OCI-LY7 (cell line): ENCODE measurements around the gene CYP26A1. TPM values are rescaled to one million over a fixed set of nuclear protein-coding genes. Genes with fewer than 3 reads are reported as not detected.

ENCODE experiments used
- BruUV-seq: library from RNA; stranded (reverse); fragments of 400-500 nt; replicated peaks from 2 replicates; lab custom pipeline; 2021; lab: Mats Ljungman, UMichigan
- CTCF ChIA-PET: fragments of 300-600 bp; sonication (Branson Sonifier 250); formaldehyde crosslinking; loops from one replicate; lab custom pipeline; 2022; ENCODE audit warnings: antibody characterized with exemption; ENCODE audit not compliant: unreplicated experiment; lab: Charles Lee
- POLR2A ChIA-PET: fragments of 300-600 bp; sonication (Branson Sonifier 250); formaldehyde crosslinking; loops from one replicate; lab custom pipeline; 2022; ENCODE audit warnings: antibody characterized with exemption; lab: Charles Lee
- DNase-seq: peaks from one replicate; pipeline ENCODE4 v3.0.0-alpha.2; 2015; ENCODE audit warnings: low spot score
- H2AFZ ChIP-seq: fragments of 200-600 bp; sonication (generic), shearing (Covaris generic); 2 replicates; pipeline ENCODE4 v1.6.1; 2014; ENCODE audit warnings: mild to moderate bottlenecking, antibody characterized with exemption, low read length, moderate library complexity
- H3K27ac ChIP-seq: fragments of 200-600 bp; sonication (generic); 2 replicates; pipeline ENCODE4 v1.5.1; 2014; ENCODE audit warnings: mixed run types, low read depth, mild to moderate bottlenecking, moderate library complexity, low read length, inconsistent platforms; ENCODE audit not compliant: poor library complexity, severe bottlenecking
- H3K36me3 ChIP-seq: fragments of 200-600 bp; sonication (generic); 2 replicates; pipeline ENCODE4 v1.6.1; 2014; ENCODE audit warnings: mild to moderate bottlenecking, antibody characterized with exemption, low read length, moderate library complexity, mixed read lengths; ENCODE audit not compliant: insufficient read depth
- H3K4me1 ChIP-seq: fragments of 200-600 bp; sonication (generic); 2 replicates; pipeline ENCODE4 v1.5.1; 2014; ENCODE audit warnings: mild to moderate bottlenecking, low read length; ENCODE audit not compliant: insufficient read depth, poor library complexity, severe bottlenecking
- H3K4me2 ChIP-seq: fragments of 200-600 bp; sonication (generic); 2 replicates; pipeline ENCODE4 v1.6.1; 2014; ENCODE audit warnings: mild to moderate bottlenecking, low read length
- H3K4me3 ChIP-seq: fragments of 200-600 bp; sonication (generic); 2 replicates; pipeline ENCODE4 v1.5.1; 2014; ENCODE audit warnings: mild to moderate bottlenecking, low read depth, low read length; ENCODE audit not compliant: poor library complexity, severe bottlenecking
- H3K79me2 ChIP-seq: fragments of 200-600 bp; sonication (generic); 2 replicates; pipeline ENCODE4 v1.6.1; 2016; ENCODE audit warnings: low read depth, mild to moderate bottlenecking, low read length, moderate library complexity, mixed read lengths; ENCODE audit not compliant: insufficient read depth
- H3K9me2 ChIP-seq: fragments of 200-600 bp; sonication (generic); 2 replicates; pipeline ENCODE4 v1.6.1; 2016; ENCODE audit warnings: mild to moderate bottlenecking, low read length, mixed read lengths; ENCODE audit not compliant: insufficient read depth
- H3K9me3 ChIP-seq: fragments of 200-600 bp; sonication (generic); 2 replicates; pipeline ENCODE4 v1.6.1; 2014; ENCODE audit warnings: mild to moderate bottlenecking, mixed run types, low read length, mixed read lengths
- H4K20me1 ChIP-seq: fragments of 200-600 bp; sonication (generic); 2 replicates; pipeline ENCODE4 v1.6.1; 2014; ENCODE audit warnings: mild to moderate bottlenecking, antibody characterized with exemption, low read length, moderate library complexity, mixed read lengths; ENCODE audit not compliant: insufficient read depth
- CTCF ChIP-seq: fragments of 200-600 bp; sonication (generic); conservative IDR thresholded peaks from 2 replicates; pipeline ENCODE4 v1.5.1; 2014; ENCODE audit warnings: mild to moderate bottlenecking, antibody characterized with exemption, low read length, moderate library complexity, mixed read lengths
- EZH2phosphoT487 ChIP-seq: fragments of 200-600 bp; sonication (generic); IDR thresholded peaks from 2 replicates; pipeline ENCODE4 v1.6.1; 2018; ENCODE audit warnings: low read depth, borderline replicate concordance, mild to moderate bottlenecking, mixed run types, antibody characterized with exemption, low read length, moderate library complexity, mixed read lengths
- intact Hi-C: fragments of 100-400 bp; cut with micrococcal nuclease; formaldehyde crosslinking; loops from one replicate; pipeline ENCODE4 v1.10.0; 2022; ENCODE audit not compliant: unreplicated experiment
- total RNA-seq, 2 experiments: library from RNA; depleted of rRNA in 1 of 2; stranded (reverse); fragments of >200 nt in 1 of 2; shearing (Covaris generic) in 1 of 2; gene quantifications; 2 replicates each; pipeline ENCODE4 v1.2.3, GENCODE V29; 2014 to 2022

The CYP26A1 gene
- total RNA-seq, 2 experiments from 2014 or later: not detected

GRCh38 chr10:93070378-93071176 is 3.1 kb upstream of the CYP26A1 start:
- no peaks in the 10 kb centered on the region for H3K36me3 ChIP-seq
- intact Hi-C loops: no loop called here
- H3K9me2 ChIP-seq: no peaks in the 10 kb centered on the region
- TF ChIP-seq CTCF (no peak), EZH2phosphoT487 (no peak)
- DNase-seq: no peak
- ChIA-PET CTCF (no interaction called here), POLR2A (interaction anchor here (0.6 to 1.3 kb wide), 3 partner anchors 17 to 1086 kb away, joined by 3 to 4 read pairs (median 3); no protein-coding TSS in a partner anchor)
- H3K4me3 ChIP-seq: no peak overlapping the region
- no peak overlapping the region for H3K4me2 ChIP-seq
- H2AFZ ChIP-seq: no peak overlapping the region
- no peaks in the 10 kb centered on the region for H3K9me3 ChIP-seq
- no peaks in the 10 kb centered on the region for H4K20me1 ChIP-seq
- H3K4me1 ChIP-seq: no peaks in the 10 kb centered on the region
- no peaks in the 10 kb centered on the region for H3K79me2 ChIP-seq
- no peak overlapping the region for H3K27ac ChIP-seq
- no TSS peak for BruUV-seq

- intact Hi-C loops: no loop called here
- Histone ChIP-seq H3K9me2 (no peaks in the 10 kb centered on the region), H3K4me1 (no peaks in the 10 kb centered on the region), H3K79me2 (no peaks in the 10 kb centered on the region), H3K36me3 (no peaks in the 10 kb centered on the region), H3K4me3 (no peak overlapping the region), H3K9me3 (no peaks in the 10 kb centered on the region), H3K4me2 (no peak overlapping the region), H2AFZ (no peak overlapping the region), H3K27ac (no peak overlapping the region), H4K20me1 (no peaks in the 10 kb centered on the region)
- no peak for DNase-seq
- ChIA-PET POLR2A (no interaction called here), CTCF (no interaction called here)
- BruUV-seq: no TSS peak
- no peak for TF ChIP-seq EZH2phosphoT487
- TF ChIP-seq CTCF: no peak
Measured at GRCh38 chr10:93071177-93071472, 2.6 kb upstream of the CYP26A1 start.

GRCh38 chr10:93071674-93072224 is 1.9 kb upstream of the CYP26A1 start:
- no peaks in the 10 kb centered on the region for H3K9me3 ChIP-seq
- no peak overlapping the region for H2AFZ ChIP-seq
- ChIA-PET CTCF (no interaction called here), POLR2A (no interaction called here)
- no peaks in the 10 kb centered on the region for H3K79me2 ChIP-seq
- no peak for DNase-seq
- no peaks in the 10 kb centered on the region for H4K20me1 ChIP-seq
- TF ChIP-seq CTCF (no peak), EZH2phosphoT487 (no peak)
- H3K9me2 ChIP-seq: no peaks in the 10 kb centered on the region
- no TSS peak for BruUV-seq
- intact Hi-C loops: no loop called here
- no peak overlapping the region for H3K27ac ChIP-seq
- no peak overlapping the region for H3K4me2 ChIP-seq
- no peaks in the 10 kb centered on the region for H3K4me1 ChIP-seq
- no peak overlapping the region for H3K4me3 ChIP-seq
- no peaks in the 10 kb centered on the region for H3K36me3 ChIP-seq
